Measurements from ENCODE around the gene ACSL3.
A peak's percentile ranks its signal among the peaks of the same experiment; 100 is the strongest.
"Not testable (repeated sequence)": the region's sequence is repeated elsewhere in the genome, so short reads cannot be mapped to it uniquely, and the experiment has no call there.

Gene ACSL3

GRCh38 chr2:222866358-222866960, 5.6 kb downstream of the ACSL3 start:
- Histone ChIP-seq H4K20me1 (ENCODE audit: insufficient read depth, low read length, poor library complexity, severe bottlenecking) (peaks cover 92% of the 10 kb centered on the region), H3K9me2 (replicated peaks; ENCODE audit: low read depth, low read length) (no peaks in the 10 kb centered on the region), H3K9ac (ENCODE audit: low read depth, low read length, poor library complexity, severe bottlenecking) (no peak overlapping the region), H3F3A (ENCODE audit: low read depth) (no peaks in the 10 kb centered on the region), H3K4me2 (ENCODE audit: low read depth, low read length, poor library complexity, severe bottlenecking) (peak overlapping the region; percentile 91), H3K36me3 (ENCODE audit: insufficient read depth, low read length) (no peaks in the 10 kb centered on the region), H3K79me2 (ENCODE audit: insufficient read depth, low read length) (peaks cover 98% of the 10 kb centered on the region), H3K4me1 (ENCODE audit: insufficient read depth, low read length, poor library complexity, severe bottlenecking) (peaks cover 63% of the 10 kb centered on the region), H3K27me3 (ENCODE audit: insufficient read depth, low read length, poor library complexity, severe bottlenecking) (no peaks in the 10 kb centered on the region), H3K9me3 (ENCODE audit: insufficient read depth, low read depth, low read length) (no peaks in the 10 kb centered on the region), H3K4me3 (ENCODE audit: low read length, poor library complexity, severe bottlenecking) (no peak overlapping the region), H2AFZ (ENCODE audit: low read length) (no peak overlapping the region)
- TF ChIP-seq, protein P1, sequence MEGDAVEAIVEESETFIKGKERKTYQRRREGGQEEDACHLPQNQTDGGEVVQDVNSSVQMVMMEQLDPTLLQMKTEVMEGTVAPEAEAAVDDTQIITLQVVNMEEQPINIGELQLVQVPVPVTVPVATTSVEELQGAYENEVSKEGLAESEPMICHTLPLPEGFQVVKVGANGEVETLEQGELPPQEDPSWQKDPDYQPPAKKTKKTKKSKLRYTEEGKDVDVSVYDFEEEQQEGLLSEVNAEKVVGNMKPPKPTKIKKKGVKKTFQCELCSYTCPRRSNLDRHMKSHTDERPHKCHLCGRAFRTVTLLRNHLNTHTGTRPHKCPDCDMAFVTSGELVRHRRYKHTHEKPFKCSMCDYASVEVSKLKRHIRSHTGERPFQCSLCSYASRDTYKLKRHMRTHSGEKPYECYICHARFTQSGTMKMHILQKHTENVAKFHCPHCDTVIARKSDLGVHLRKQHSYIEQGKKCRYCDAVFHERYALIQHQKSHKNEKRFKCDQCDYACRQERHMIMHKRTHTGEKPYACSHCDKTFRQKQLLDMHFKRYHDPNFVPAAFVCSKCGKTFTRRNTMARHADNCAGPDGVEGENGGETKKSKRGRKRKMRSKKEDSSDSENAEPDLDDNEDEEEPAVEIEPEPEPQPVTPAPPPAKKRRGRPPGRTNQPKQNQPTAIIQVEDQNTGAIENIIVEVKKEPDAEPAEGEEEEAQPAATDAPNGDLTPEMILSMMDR (conservative IDR thresholded peaks at IDR 0.05; ENCODE audit: low read length) = no peak

DNA sequence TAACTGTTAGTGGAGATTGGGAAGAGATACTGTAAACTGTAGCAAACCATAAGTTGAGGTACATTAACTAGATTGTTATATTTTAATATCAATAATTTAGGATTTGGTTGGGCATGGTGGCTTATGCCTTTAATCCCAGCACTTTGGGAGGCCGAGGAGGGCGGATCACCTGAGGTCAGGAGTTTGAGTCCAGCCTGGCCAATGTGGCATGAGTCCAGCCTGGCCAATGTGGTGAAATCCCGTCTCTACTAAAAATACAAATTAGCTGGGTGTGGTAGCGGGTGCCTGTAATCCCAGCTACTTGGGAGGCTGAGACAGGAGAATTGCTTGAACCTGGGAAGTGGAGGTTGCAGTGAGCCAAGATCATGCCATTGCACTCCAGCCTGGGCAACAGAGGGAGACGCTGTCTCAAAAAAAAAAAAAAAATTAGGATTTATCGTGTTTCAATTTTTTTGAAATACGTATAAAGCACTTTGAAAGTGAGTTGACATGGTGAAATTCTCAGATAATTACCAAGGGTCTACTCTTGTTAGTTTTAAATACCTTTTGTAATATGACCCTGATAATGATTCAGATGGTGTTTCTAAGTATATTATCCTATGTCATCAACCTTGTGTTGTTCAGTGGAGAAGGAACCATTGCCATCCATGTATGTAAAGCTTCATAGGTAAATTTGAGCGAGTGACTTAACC, 7.9 kb downstream of the ACSL3 start:
- not testable (repeated sequence) for H3F3A ChIP-seq (ENCODE audit: low read depth)
- H4K20me1 ChIP-seq (ENCODE audit: insufficient read depth, low read length, poor library complexity, severe bottlenecking) = peaks cover 89% of the 10 kb centered on the region

GRCh38 chr2:222869252-222869560, 8.4 kb downstream of the ACSL3 start:
- no peak overlapping the region for H2AFZ ChIP-seq (ENCODE audit: low read length)
- H3K36me3 ChIP-seq (ENCODE audit: insufficient read depth, low read length) = no peaks in the 10 kb centered on the region
- peaks cover 45% of the 10 kb centered on the region for H3K4me1 ChIP-seq (ENCODE audit: insufficient read depth, low read length, poor library complexity, severe bottlenecking)
- H3K27me3 ChIP-seq (ENCODE audit: insufficient read depth, low read length, poor library complexity, severe bottlenecking) = no peaks in the 10 kb centered on the region
- peak overlapping the region; percentile 26 for H3K4me2 ChIP-seq (ENCODE audit: low read depth, low read length, poor library complexity, severe bottlenecking)
- peaks cover 85% of the 10 kb centered on the region for H4K20me1 ChIP-seq (ENCODE audit: insufficient read depth, low read length, poor library complexity, severe bottlenecking)
- H3K4me3 ChIP-seq (ENCODE audit: low read length, poor library complexity, severe bottlenecking) = peak overlapping the region; percentile 4
- no peak overlapping the region for H3K9ac ChIP-seq (ENCODE audit: low read depth, low read length, poor library complexity, severe bottlenecking)
- no peaks in the 10 kb centered on the region for H3K9me3 ChIP-seq (ENCODE audit: insufficient read depth, low read depth, low read length)
- no peaks in the 10 kb centered on the region for H3F3A ChIP-seq (ENCODE audit: low read depth)
- H3K79me2 ChIP-seq (ENCODE audit: insufficient read depth, low read length) = peaks cover 94% of the 10 kb centered on the region
- H3K9me2 ChIP-seq (replicated peaks; ENCODE audit: low read depth, low read length) = no peaks in the 10 kb centered on the region
- no peak for TF ChIP-seq EZH2phosphoT487 (IDR thresholded peaks at IDR 0.05; ENCODE audit: borderline replicate concordance)
- TF ChIP-seq, protein P1 (conservative IDR thresholded peaks at IDR 0.05; ENCODE audit: low read length) = no peak

More for the DNA sequence above, 7.9 kb downstream of the ACSL3 start:
- not testable (repeated sequence) for H2AFZ ChIP-seq (ENCODE audit: low read length); H3K9me2 ChIP-seq (replicated peaks; ENCODE audit: low read depth, low read length); H3K9me3 ChIP-seq (ENCODE audit: insufficient read depth, low read depth, low read length); H3K36me3 ChIP-seq (ENCODE audit: insufficient read depth, low read length); H3K27me3 ChIP-seq (ENCODE audit: insufficient read depth, low read length, poor library complexity, severe bottlenecking); H3K4me3 ChIP-seq (ENCODE audit: low read length, poor library complexity, severe bottlenecking)
- Histone ChIP-seq H3K9ac (ENCODE audit: low read depth, low read length, poor library complexity, severe bottlenecking) (peak overlapping the region; percentile 3), H3K4me1 (ENCODE audit: insufficient read depth, low read length, poor library complexity, severe bottlenecking) (peaks cover 50% of the 10 kb centered on the region), H3K79me2 (ENCODE audit: insufficient read depth, low read length) (peaks cover 94% of the 10 kb centered on the region), H3K4me2 (ENCODE audit: low read depth, low read length, poor library complexity, severe bottlenecking) (peak overlapping the region; percentile 55)

DNA sequence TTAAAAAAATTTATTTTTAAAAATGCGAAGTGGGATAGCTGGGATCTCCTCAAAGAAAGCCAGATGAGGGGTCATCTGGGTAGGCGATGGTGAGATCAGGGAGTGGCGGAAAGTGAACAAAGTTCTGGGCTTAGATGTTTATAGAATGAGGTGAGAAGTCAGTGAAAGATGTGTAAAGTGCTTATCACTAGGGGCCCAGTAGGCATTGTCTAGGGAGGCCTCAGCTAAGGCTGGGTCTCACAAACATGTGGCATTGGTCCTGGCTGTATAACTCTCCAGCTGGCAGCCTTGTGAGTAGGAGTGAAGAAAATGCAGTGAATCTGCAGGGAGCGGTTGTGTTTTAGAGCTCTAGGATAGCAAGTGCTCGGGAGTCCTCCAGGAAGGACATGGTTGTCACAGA, 10.5 kb downstream of the ACSL3 start:
- H3K4me2 ChIP-seq (ENCODE audit: low read depth, low read length, poor library complexity, severe bottlenecking) = no peak overlapping the region
- peaks cover 94% of the 10 kb centered on the region for H3K79me2 ChIP-seq (ENCODE audit: insufficient read depth, low read length)
- no peaks in the 10 kb centered on the region for H3F3A ChIP-seq (ENCODE audit: low read depth)
- H3K9me2 ChIP-seq (replicated peaks; ENCODE audit: low read depth, low read length) = no peaks in the 10 kb centered on the region
- no peaks in the 10 kb centered on the region for H3K9me3 ChIP-seq (ENCODE audit: insufficient read depth, low read depth, low read length)
- peaks cover 84% of the 10 kb centered on the region for H4K20me1 ChIP-seq (ENCODE audit: insufficient read depth, low read length, poor library complexity, severe bottlenecking)
- H3K4me3 ChIP-seq (ENCODE audit: low read length, poor library complexity, severe bottlenecking) = no peak overlapping the region
- peaks cover 25% of the 10 kb centered on the region for H3K4me1 ChIP-seq (ENCODE audit: insufficient read depth, low read length, poor library complexity, severe bottlenecking)
- no peak overlapping the region for H3K9ac ChIP-seq (ENCODE audit: low read depth, low read length, poor library complexity, severe bottlenecking)
- TF ChIP-seq, protein P1 (conservative IDR thresholded peaks at IDR 0.05; ENCODE audit: low read length) = no peak
- TF ChIP-seq EZH2phosphoT487 (IDR thresholded peaks at IDR 0.05; ENCODE audit: borderline replicate concordance) = no peak
- no peaks in the 10 kb centered on the region for H3K27me3 ChIP-seq (ENCODE audit: insufficient read depth, low read length, poor library complexity, severe bottlenecking)
- H3K36me3 ChIP-seq (ENCODE audit: insufficient read depth, low read length) = no peaks in the 10 kb centered on the region
- H2AFZ ChIP-seq (ENCODE audit: low read length) = no peak overlapping the region

All from Loucy (cell line).